Stimulated activated naive B cell treated with anti-CD40 and anti-IgM and Interleukin-4, amounts not matched to agents 10 μg/mL and 1 μg/mL and 100 μg/mL, for 72 hours (primary cell): ENCODE data around the gene ERGIC1.

Experiments used
- ATAC-seq, 2 donors: fragments of 150-1000 bp; cut with Tn5 transposase; replicated peaks; 2 replicates each; pipeline ENCODE4 v1.10.0; 2021; ENCODE audit warnings: moderate library complexity in 1 of 2
- DNase-seq: peaks from one replicate; pipeline ENCODE4 v3.0.0; 2021
- H3K27ac Mint-ChIP-seq: one replicate; pipeline ENCODE4 v1.8.0; 2022; ENCODE audit warnings: mild to moderate bottlenecking, mixed read lengths
- H3K27me3 Mint-ChIP-seq, 2 donors: one replicate each; pipeline ENCODE4 v1.8.0; 2022; ENCODE audit warnings: mixed read lengths in 2 of 2
- H3K36me3 Mint-ChIP-seq, 2 donors: one replicate each; pipeline ENCODE4 v1.8.0; 2022; ENCODE audit warnings: mixed read lengths in 2 of 2, mild to moderate bottlenecking in 1 of 2
- H3K4me1 Mint-ChIP-seq, 2 donors: one replicate each; pipeline ENCODE4 v1.8.0; 2022; ENCODE audit warnings: mixed read lengths in 2 of 2, mild to moderate bottlenecking in 1 of 2
- H3K4me3 Mint-ChIP-seq, 2 donors: one replicate each; pipeline ENCODE4 v1.8.0; 2022; ENCODE audit warnings: mild to moderate bottlenecking in 2 of 2, mixed read lengths in 2 of 2, moderate library complexity in 1 of 2
- H3K9me3 Mint-ChIP-seq, 2 donors: one replicate each; pipeline ENCODE4 v1.8.0; 2022; ENCODE audit warnings: mixed read lengths in 2 of 2, mild to moderate bottlenecking in 1 of 2

The ERGIC1 gene

GRCh38 chr5:172913117-172913850 lies 79.2 kb downstream of the ERGIC1 start:
- H3K27ac Mint-ChIP-seq, result peak overlapping the region; percentile 25
- no peak for ATAC-seq
- H3K4me3 Mint-ChIP-seq, result no peak overlapping the region
- H3K9me3 Mint-ChIP-seq, result no peaks in the 10 kb centered on the region
- H3K36me3 Mint-ChIP-seq, result peaks cover 35 to 50% of the 10 kb centered on the region in 2 donors
- no peaks in the 10 kb centered on the region for H3K27me3 Mint-ChIP-seq
- DNase-seq, result no peak
- H3K4me1 Mint-ChIP-seq, result peaks cover 16 to 22% of the 10 kb centered on the region in 2 donors

- Mint-ChIP-seq H3K27ac (peak overlapping the region; percentile 52), H3K9me3 (no peaks in the 10 kb centered on the region), H3K4me1 (peaks cover 14 to 26% of the 10 kb centered on the region in 2 donors), H3K27me3 (no peaks in the 10 kb centered on the region), H3K36me3 (peaks cover 35 to 57% of the 10 kb centered on the region in 2 donors), H3K4me3 (no peak overlapping the region)
- ATAC-seq (no peak), DNase-seq (no peak)
Measured at GRCh38 chr5:172915514-172915913, 81.5 kb downstream of the ERGIC1 start.

- ATAC-seq, result peak in 1 of 2 donors; percentile 16
- DNase-seq, result no peak
- H3K4me1 Mint-ChIP-seq, result peaks cover 16 to 17% of the 10 kb centered on the region in 2 donors
- peaks cover 41 to 69% of the 10 kb centered on the region in 2 donors for H3K36me3 Mint-ChIP-seq
- H3K27me3 Mint-ChIP-seq, result no peaks in the 10 kb centered on the region
- H3K27ac Mint-ChIP-seq, result peak overlapping the region; percentile 72
- no peaks in the 10 kb centered on the region for H3K9me3 Mint-ChIP-seq
- H3K4me3 Mint-ChIP-seq, result peak overlapping the region in 1 of 2 donors; percentile 1
Measured at GRCh38 chr5:172918421-172919371, 84.6 kb downstream of the ERGIC1 start.

- no peak for ATAC-seq
- peak overlapping the region; percentile 3 for H3K27ac Mint-ChIP-seq
- no peak for DNase-seq
- peaks cover 16 to 17% of the 10 kb centered on the region in 2 donors for H3K4me1 Mint-ChIP-seq
- no peaks in the 10 kb centered on the region for H3K27me3 Mint-ChIP-seq
- H3K36me3 Mint-ChIP-seq, result peaks cover 47 to 72% of the 10 kb centered on the region in 2 donors
- no peaks in the 10 kb centered on the region for H3K9me3 Mint-ChIP-seq
- H3K4me3 Mint-ChIP-seq, result no peak overlapping the region
Measured at GRCh38 chr5:172919525-172920446, 85.7 kb downstream of the ERGIC1 start.

GRCh38 chr5:172920447-172920849 lies 86.4 kb downstream of the ERGIC1 start:
- DNase-seq (no peak), ATAC-seq (no peak)
- Mint-ChIP-seq H3K36me3 (peaks cover 49 to 68% of the 10 kb centered on the region in 2 donors), H3K4me1 (peaks cover 16 to 17% of the 10 kb centered on the region in 2 donors), H3K27me3 (no peaks in the 10 kb centered on the region), H3K27ac (no peak overlapping the region), H3K4me3 (no peak overlapping the region), H3K9me3 (no peaks in the 10 kb centered on the region)

- no peaks in the 10 kb centered on the region for H3K27me3 Mint-ChIP-seq
- H3K4me3 Mint-ChIP-seq, result no peak overlapping the region
- no peaks in the 10 kb centered on the region for H3K9me3 Mint-ChIP-seq
- peaks cover 14 to 17% of the 10 kb centered on the region in 2 donors for H3K4me1 Mint-ChIP-seq
- no peak for ATAC-seq
- H3K27ac Mint-ChIP-seq, result no peak overlapping the region
- H3K36me3 Mint-ChIP-seq, result peaks cover 46 to 66% of the 10 kb centered on the region in 2 donors
- no peak for DNase-seq
Measured at GRCh38 chr5:172920995-172921394, 86.9 kb downstream of the ERGIC1 start.

GRCh38 chr5:172921906-172922305 lies 87.9 kb downstream of the ERGIC1 start:
- peaks cover 12 to 17% of the 10 kb centered on the region in 2 donors for H3K4me1 Mint-ChIP-seq
- no peak for DNase-seq
- no peak for ATAC-seq
- no peak overlapping the region for H3K4me3 Mint-ChIP-seq
- no peak overlapping the region for H3K27ac Mint-ChIP-seq
- H3K36me3 Mint-ChIP-seq, result peaks cover 42 to 66% of the 10 kb centered on the region in 2 donors
- H3K9me3 Mint-ChIP-seq, result no peaks in the 10 kb centered on the region
- no peaks in the 10 kb centered on the region for H3K27me3 Mint-ChIP-seq

- Mint-ChIP-seq H3K4me3 (no peak overlapping the region), H3K4me1 (peaks cover 6 to 8% of the 10 kb centered on the region in 2 donors), H3K27ac (no peak overlapping the region), H3K27me3 (no peaks in the 10 kb centered on the region), H3K9me3 (no peaks in the 10 kb centered on the region), H3K36me3 (peaks cover 45 to 72% of the 10 kb centered on the region in 2 donors)
- DNase-seq (no peak), ATAC-seq (no peak)
Measured at GRCh38 chr5:172923539-172923938, 89.5 kb downstream of the ERGIC1 start.

GRCh38 chr5:172925336-172925948 lies 91.4 kb downstream of the ERGIC1 start:
- no peak for DNase-seq
- H3K36me3 Mint-ChIP-seq, result peaks cover 42 to 65% of the 10 kb centered on the region in 2 donors
- no peaks in the 10 kb centered on the region for H3K27me3 Mint-ChIP-seq
- no peak overlapping the region for H3K27ac Mint-ChIP-seq
- peaks cover 0 to 2% of the 10 kb centered on the region in 2 donors for H3K4me1 Mint-ChIP-seq
- no peak overlapping the region for H3K4me3 Mint-ChIP-seq
- no peaks in the 10 kb centered on the region for H3K9me3 Mint-ChIP-seq
- no peak for ATAC-seq

- peaks cover 4 to 5% of the 10 kb centered on the region in 2 donors for H3K4me1 Mint-ChIP-seq
- H3K9me3 Mint-ChIP-seq, result no peaks in the 10 kb centered on the region
- no peak for ATAC-seq
- no peak overlapping the region for H3K4me3 Mint-ChIP-seq
- H3K36me3 Mint-ChIP-seq, result peaks cover 38 to 60% of the 10 kb centered on the region in 2 donors
- no peaks in the 10 kb centered on the region for H3K27me3 Mint-ChIP-seq
- DNase-seq, result no peak
- H3K27ac Mint-ChIP-seq, result no peak overlapping the region
Measured at GRCh38 chr5:172926008-172926523, 92.0 kb downstream of the ERGIC1 start.

- H3K27me3 Mint-ChIP-seq, result no peaks in the 10 kb centered on the region
- H3K27ac Mint-ChIP-seq, result peak overlapping the region; percentile 75
- H3K36me3 Mint-ChIP-seq, result peaks cover 33 to 57% of the 10 kb centered on the region in 2 donors
- ATAC-seq (no peak), DNase-seq (no peak)
- no peak overlapping the region for H3K4me3 Mint-ChIP-seq
- peaks cover 8 to 10% of the 10 kb centered on the region in 2 donors for H3K4me1 Mint-ChIP-seq
- H3K9me3 Mint-ChIP-seq, result no peaks in the 10 kb centered on the region
Measured at GRCh38 chr5:172926796-172927195, 92.7 kb downstream of the ERGIC1 start.

- Mint-ChIP-seq H3K27ac (no peak overlapping the region), H3K4me3 (no peak overlapping the region), H3K9me3 (no peaks in the 10 kb centered on the region), H3K27me3 (no peaks in the 10 kb centered on the region), H3K36me3 (peaks cover 33 to 56% of the 10 kb centered on the region in 2 donors), H3K4me1 (peaks cover 13 to 20% of the 10 kb centered on the region in 2 donors)
- no peak for ATAC-seq
- no peak for DNase-seq
Measured at GRCh38 chr5:172929371-172929838, 95.4 kb downstream of the ERGIC1 start.

GRCh38 chr5:172931001-172931536 lies 97.0 kb downstream of the ERGIC1 start:
- peak overlapping the region; percentile 20 for H3K27ac Mint-ChIP-seq

More at GRCh38 chr5:172931001-172931536, 97.0 kb downstream of the ERGIC1 start:
- H3K27me3 Mint-ChIP-seq, result no peaks in the 10 kb centered on the region
- DNase-seq, result no peak
- peaks cover 13 to 20% of the 10 kb centered on the region in 2 donors for H3K4me1 Mint-ChIP-seq
- peak; percentile 67 to 79 for ATAC-seq
- H3K4me3 Mint-ChIP-seq, result no peak overlapping the region
- H3K9me3 Mint-ChIP-seq, result no peaks in the 10 kb centered on the region
- H3K36me3 Mint-ChIP-seq, result peaks cover 43 to 65% of the 10 kb centered on the region in 2 donors
